IMR-90 (cell line): Measurements from ENCODE around the gene ZG16B. TPM values are rescaled to one million over a fixed set of nuclear protein-coding genes. Genes with fewer than 3 reads are reported as not detected.

ENCODE experiments used
- ATAC-seq: fragments of 200-7000 bp; cut with Tn5 transposase; 2 replicates; pipeline ENCODE4 v1.9.1; 2020; ENCODE audit warnings: low read depth, mild to moderate bottlenecking, moderate library complexity
- BruUV-seq: library from RNA; stranded (reverse); fragments of 400-500 nt; replicated peaks from 2 replicates; lab custom pipeline; 2021; lab: Mats Ljungman, UMichigan
- CTCF ChIA-PET: fragments of 300-600 bp; formaldehyde crosslinking; extraction: SDS; loops from one replicate; lab custom pipeline; 2021; ENCODE audit warnings: antibody characterized with exemption; lab: Yijun Ruan, JAX
- POLR2A ChIA-PET: fragments of 300-600 bp; sonication (Branson Sonifier 250); formaldehyde crosslinking; loops from one replicate; lab custom pipeline; 2022; ENCODE audit warnings: antibody characterized with exemption; ENCODE audit not compliant: unreplicated experiment; lab: Charles Lee
- DNase-seq: peaks from one replicate; pipeline ENCODE4 v3.0.0; 2013
- H2AFZ ChIP-seq: replicated peaks from 2 replicates; pipeline ENCODE3; 2013; ENCODE audit warnings: low read length, mild to moderate bottlenecking; ENCODE audit not compliant: poor library complexity
- H2AK5ac ChIP-seq: 2 replicates; pipeline ENCODE4 v1.6.1; 2013; ENCODE audit warnings: low read depth, low read length, inconsistent platforms
- H2AK9ac ChIP-seq: replicated peaks from 2 replicates; pipeline ENCODE3; 2013; ENCODE audit warnings: mild to moderate bottlenecking, low read depth, low read length, moderate library complexity; ENCODE audit not compliant: poor library complexity
- H2BK120ac ChIP-seq: 2 replicates; pipeline ENCODE4 v1.6.1; 2013; ENCODE audit warnings: low read depth, low read length, inconsistent platforms
- H2BK15ac ChIP-seq: 3 replicates; pipeline ENCODE4 v1.6.1; 2013; ENCODE audit warnings: low read depth, low read length, inconsistent platforms
- H2BK20ac ChIP-seq: 2 replicates; pipeline ENCODE4 v1.6.1; 2013; ENCODE audit warnings: low read depth, mild to moderate bottlenecking, inconsistent platforms, low read length, moderate library complexity
- H2BK5ac ChIP-seq: 2 replicates; pipeline ENCODE4 v1.6.1; 2013; ENCODE audit warnings: mild to moderate bottlenecking, low read depth, low read length, inconsistent platforms; ENCODE audit not compliant: poor library complexity, severe bottlenecking
- H3K14ac ChIP-seq: replicated peaks from 2 replicates; pipeline ENCODE4 v1.6.1; 2013; ENCODE audit warnings: low read depth, low read length, inconsistent platforms
- H3K18ac ChIP-seq: 2 replicates; pipeline ENCODE4 v1.6.1; 2013; ENCODE audit warnings: low read depth, low read length, control low read depth
- H3K23ac ChIP-seq: 2 replicates; pipeline ENCODE4 v1.6.1; 2013; ENCODE audit warnings: low read depth, low read length, inconsistent platforms
- H3K27ac ChIP-seq: 2 replicates; pipeline ENCODE4 v1.5.1; 2013; ENCODE audit warnings: mild to moderate bottlenecking, control low read depth, low read length; ENCODE audit not compliant: insufficient read depth
- H3K27me3 ChIP-seq: 2 replicates; pipeline ENCODE4 v1.6.1; 2013; ENCODE audit warnings: low read length; ENCODE audit not compliant: control insufficient read depth, insufficient read depth
- H3K36me3 ChIP-seq: 2 replicates; pipeline ENCODE4 v1.6.1; 2013; ENCODE audit warnings: low read length, mixed read lengths; ENCODE audit not compliant: control insufficient read depth, insufficient read depth
- H3K4ac ChIP-seq: 2 replicates; pipeline ENCODE4 v1.6.1; 2013; ENCODE audit warnings: low read depth, low read length, inconsistent platforms
- H3K4me1 ChIP-seq: 2 replicates; pipeline ENCODE4 v1.6.1; 2013; ENCODE audit warnings: low read length, mixed read lengths; ENCODE audit not compliant: control insufficient read depth, insufficient read depth
- H3K4me2 ChIP-seq: 2 replicates; pipeline ENCODE4 v1.6.1; 2013; ENCODE audit warnings: low read depth, mild to moderate bottlenecking, control low read depth, low read length, moderate library complexity
- H3K4me3 ChIP-seq: 2 replicates; pipeline ENCODE4 v1.5.1; 2013; ENCODE audit warnings: low read depth, mild to moderate bottlenecking, control low read depth, low read length, moderate library complexity; ENCODE audit not compliant: insufficient read depth
- H3K56ac ChIP-seq: 2 replicates; pipeline ENCODE4 v1.6.1; 2013; ENCODE audit warnings: low read length, inconsistent platforms; ENCODE audit not compliant: insufficient read depth; ENCODE audit errors: extremely low read depth
- H3K79me1 ChIP-seq, 2 experiments: 2 replicates each; pipeline ENCODE4 v1.6.1; 2013; ENCODE audit warnings: low read length in 2 of 2, inconsistent platforms in 1 of 2, low read depth in 1 of 2
- H3K9ac ChIP-seq: 2 replicates; pipeline ENCODE4 v1.6.1; 2013; ENCODE audit warnings: low read depth, low read length, control low read depth
- H3K9me1 ChIP-seq: 2 replicates; pipeline ENCODE4 v1.6.1; 2013; ENCODE audit warnings: low read length, inconsistent platforms; ENCODE audit not compliant: insufficient read depth
- H3K9me3 ChIP-seq: 2 replicates; pipeline ENCODE4 v1.6.1; 2013; ENCODE audit warnings: low read length; ENCODE audit not compliant: control insufficient read depth, insufficient read depth
- H4K20me1 ChIP-seq: 2 replicates; pipeline ENCODE4 v1.6.1; 2013; ENCODE audit warnings: low read length, inconsistent platforms; ENCODE audit not compliant: insufficient read depth
- H4K5ac ChIP-seq: 2 replicates; pipeline ENCODE4 v1.6.1; 2013; ENCODE audit warnings: mild to moderate bottlenecking, low read depth, low read length, control low read depth
- H4K8ac ChIP-seq, 2 experiments: 2 replicates each; pipeline ENCODE4 v1.6.1; 2013; ENCODE audit warnings: low read depth in 2 of 2, low read length in 2 of 2, control low read depth in 1 of 2, inconsistent platforms in 1 of 2
- H4K91ac ChIP-seq: 2 replicates; pipeline ENCODE4 v1.6.1; 2013; ENCODE audit warnings: low read depth, low read length, inconsistent platforms; ENCODE audit not compliant: insufficient read depth
- BHLHE40 ChIP-seq: fragments of 150-350 bp; IDR thresholded peaks from 2 replicates; pipeline ENCODE4 v1.6.1; 2016; ENCODE audit warnings: mild to moderate bottlenecking, low read depth, low read length
- CEBPB ChIP-seq: IDR thresholded peaks from 2 replicates; pipeline ENCODE4 v1.6.1; 2012; ENCODE audit warnings: low read depth, low read length, improper control_type of control experiment
- CHD1 ChIP-seq: IDR thresholded peaks from 2 replicates; pipeline ENCODE4 v1.6.1; 2012; ENCODE audit warnings: low read depth, low read length, improper control_type of control experiment
- FOS ChIP-seq: fragments of 150-350 bp; IDR thresholded peaks from 2 replicates; pipeline ENCODE4 v1.6.1; 2016; ENCODE audit warnings: low read depth, low read length
- MAZ ChIP-seq: IDR thresholded peaks from 2 replicates; pipeline ENCODE4 v1.6.1; 2012; ENCODE audit warnings: low read depth, mild to moderate bottlenecking, low read length, improper control_type of control experiment, moderate library complexity, borderline replicate concordance
- MXI1 ChIP-seq: IDR thresholded peaks from 2 replicates; pipeline ENCODE4 v1.6.1; 2012; ENCODE audit warnings: low read depth, mild to moderate bottlenecking, low read length, moderate library complexity, borderline replicate concordance
- NFE2L2 ChIP-seq: fragments of 150-350 bp; IDR thresholded peaks from 2 replicates; pipeline ENCODE4 v1.6.1; 2016; ENCODE audit warnings: low read depth, mild to moderate bottlenecking, low read length
- RAD21 ChIP-seq: IDR thresholded peaks from 2 replicates; pipeline ENCODE4 v1.6.1; 2012; ENCODE audit warnings: low read length, improper control_type of control experiment
- RCOR1 ChIP-seq: IDR thresholded peaks from 2 replicates; pipeline ENCODE4 v1.6.1; 2012; ENCODE audit warnings: mild to moderate bottlenecking, low read length, improper control_type of control experiment; ENCODE audit not compliant: insufficient replicate concordance
- RFX5 ChIP-seq: IDR thresholded peaks from 2 replicates; pipeline ENCODE4 v1.8.0; 2012; ENCODE audit warnings: low read depth, mild to moderate bottlenecking, low read length, moderate library complexity
- SMC3 ChIP-seq: fragments of 150-350 bp; IDR thresholded peaks from 2 replicates; pipeline ENCODE4 v1.6.1; 2016; ENCODE audit warnings: low read depth, mild to moderate bottlenecking, antibody characterized with exemption, low read length, moderate library complexity
- USF2 ChIP-seq: fragments of 150-350 bp; IDR thresholded peaks from 2 replicates; pipeline ENCODE4 v1.6.1; 2017; ENCODE audit warnings: mild to moderate bottlenecking, antibody characterized with exemption, low read length, low read depth
- WGBS, 2 experiments: methylation state at CpG; one replicate each; pipeline versions ENCODE4 v1.1.5 to v1.1.7; 2013; ENCODE audit warnings: missing lambda C conversion rate in 2 of 2; ENCODE audit not compliant: insufficient read length in 1 of 2; ENCODE audit errors: extremely low coverage in 2 of 2; 5-methylcytosine and 5-hydroxymethylcytosine counted together
- dilution Hi-C: fragments of 300-500 bp; cut with HindIII; formaldehyde crosslinking; loops from one replicate; pipeline ENCODE4 v1.14.3; 2018; ENCODE audit warnings: low sequenced_read_pairs; ENCODE audit not compliant: unreplicated experiment
- in situ Hi-C: fragments of 300-500 bp; cut with MboI; formaldehyde crosslinking; loops from 3 replicates; pipeline ENCODE4 v1.14.3; 2019; ENCODE audit warnings: low sequenced_read_pairs, inconsistent platforms, mixed read lengths
- intact Hi-C: fragments of 100-400 bp; cut with micrococcal nuclease; formaldehyde crosslinking; loops from 2 replicates; pipeline ENCODE4 v1.10.0; 2022
- polyA plus RNA-seq, 3 experiments: library from polyadenylated mRNA; depleted of rRNA; stranded (reverse); fragments of >200 nt; gene quantifications; 2 replicates each; pipeline ENCODE4 v1.2.3, GENCODE V29; 2012; ENCODE audit warnings: low replicate concordance in 1 of 3
- total RNA-seq: library from RNA; depleted of rRNA; stranded (reverse); fragments of >200 nt; gene quantifications from 2 replicates; pipeline ENCODE4 v1.2.3, GENCODE V29; 2012

Gene ZG16B
- total and polyA plus RNA-seq, 2 of the 4 experiments (the other 2 are of a cell fraction): 0.54 to 0.65 TPM

DNA sequence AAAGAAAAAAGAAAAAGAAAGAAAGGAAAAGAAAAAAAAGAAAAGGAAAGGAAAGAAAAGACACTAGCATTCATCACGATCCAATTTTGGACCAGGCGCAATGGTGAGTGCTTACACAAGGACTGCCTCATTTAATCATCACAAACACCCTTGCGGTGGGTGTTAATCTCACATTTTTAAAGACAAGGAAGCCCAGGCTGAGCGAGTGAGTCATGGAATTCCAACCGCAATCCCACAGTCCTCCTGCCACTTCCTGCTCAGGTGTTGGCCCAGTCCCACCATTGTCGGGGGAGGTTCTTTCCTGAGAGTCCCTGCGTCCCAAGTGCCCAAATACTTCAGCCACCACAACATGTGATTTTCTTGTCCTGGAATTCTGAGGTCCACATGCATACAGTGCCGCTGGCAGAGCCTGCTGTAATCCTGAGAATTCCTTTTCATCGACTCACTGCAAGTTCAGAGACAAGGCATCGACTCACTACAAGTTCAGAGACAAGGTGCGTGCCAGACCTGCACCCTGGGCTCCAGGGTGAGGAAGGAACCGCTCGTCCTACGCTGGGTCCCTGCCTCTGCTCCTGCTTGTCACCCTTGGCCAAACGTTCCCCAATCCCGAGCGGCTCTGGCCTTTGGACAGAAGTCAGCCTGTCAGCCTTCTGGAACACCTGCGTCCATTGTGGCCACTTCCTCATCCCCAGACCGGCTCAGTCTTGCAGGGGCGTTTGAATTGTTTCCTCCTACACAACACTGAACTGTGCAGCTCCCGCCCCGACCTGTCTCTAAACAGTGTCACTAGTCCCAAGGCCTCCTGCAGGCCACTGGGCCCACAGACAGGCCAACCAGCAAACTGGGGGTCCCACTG is 5.8 kb downstream of the ZG16B start:
- H3K36me3 ChIP-seq: no peaks in the 10 kb centered on the region
- POLR2A ChIA-PET: no interaction called here
- peaks cover 10% of the 10 kb centered on the region for H3K27me3 ChIP-seq
- peaks cover 7% of the 10 kb centered on the region; the same call in 1 of the 2 replicates for H4K20me1 ChIP-seq
- DNase-seq (peak; percentile 98), ATAC-seq (peak; percentile 73)
- peak overlapping the region; percentile 71 for H2BK120ac ChIP-seq
- H3K9ac ChIP-seq: no peak overlapping the region
- H3K9me3 ChIP-seq: no peaks in the 10 kb centered on the region
- H3K9me1 ChIP-seq: peaks cover 10% of the 10 kb centered on the region
- peak overlapping the region; percentile 74 for H2BK5ac ChIP-seq
- H2AK5ac ChIP-seq: peak overlapping the region; percentile 93
- peak overlapping the region; percentile 57; the same call in 1 of the 2 replicates for H3K56ac ChIP-seq
- H3K4me3 ChIP-seq: no peak overlapping the region
- H4K91ac ChIP-seq: peak overlapping the region; percentile 50
- dilution Hi-C loops: no loop called here
- peaks cover 10% of the 10 kb centered on the region for H3K4me1 ChIP-seq
- peak overlapping the region; percentile 56 for H3K14ac ChIP-seq
- H2AK9ac ChIP-seq: peak overlapping the region; percentile 3
- BruUV-seq: no TSS peak
- CTCF ChIA-PET: no interaction called here
- no peak overlapping the region for H3K23ac ChIP-seq
- peak overlapping the region; percentile 50 for H2AFZ ChIP-seq
- H4K5ac ChIP-seq: no peak overlapping the region
- no peak overlapping the region for H3K18ac ChIP-seq
- intact Hi-C loops: loop anchor here (5.0 kb wide), 1 partner anchor 44 kb away; no protein-coding TSS in a partner anchor
- peak overlapping the region; percentile 75 for H2BK20ac ChIP-seq
- no peaks in the 10 kb centered on the region for H3K79me1 ChIP-seq
- TF ChIP-seq RCOR1: peak; percentile 97
- no peak for TF ChIP-seq SMC3
- TF ChIP-seq MAZ: peak; percentile 17; the same call in 1 of the 2 replicates
- TF ChIP-seq CHD1: no peak
- TF ChIP-seq RFX5: no peak
- TF ChIP-seq RAD21: peak; percentile 12; the same call in 1 of the 2 replicates
- peak; percentile 65 for TF ChIP-seq FOS
- TF ChIP-seq CEBPB: 0 out of 2 replicates have a peak, but pooled peaks have one; percentile 45
- peak; percentile 80 for TF ChIP-seq BHLHE40
- peak; percentile 60; the same call in 1 of the 2 replicates for TF ChIP-seq MXI1
- peak; percentile 39; the same call in 1 of the 2 replicates for TF ChIP-seq USF2
- no peak for TF ChIP-seq NFE2L2
- peak overlapping the region; percentile 11 for H3K4me2 ChIP-seq
- H3K4ac ChIP-seq: peak overlapping the region; percentile 80
- in situ Hi-C loops: loop anchor here (10.0 kb wide), 1 partner anchor 79 kb away; the partner anchor contains the start of gene FLYWCH1
- peak overlapping the region; percentile 30; the same call in 1 of the 2 replicates for H3K27ac ChIP-seq
- peak overlapping the region; percentile 21; the same call in 2 of the 3 replicates for H2BK15ac ChIP-seq
- peak overlapping the region in 1 of 2 experiments; percentile 59; a peak in 1 of 4 replicates for H4K8ac ChIP-seq
- 37% methylated on average over 10 of the region's 22 CpGs; no CpG with 5 or more reads in 1 of the 2 experiments for WGBS, 2 experiments
